ENCODE measurements around the gene TIE1. TPM values are rescaled to one million over a fixed set of nuclear protein-coding genes. Genes with fewer than 3 reads are reported as not detected.

TIE1 gene
- total RNA-seq, 6 experiments from 2014 or later: 0.33 to 1.2 (median 0.54) TPM; not detected in 1

- no peak for TF ChIP-seq CTCF (IDR thresholded peaks at IDR 0.05)
- DNase-seq: no peak
- peaks cover 5% of the 10 kb centered on the region for H3K27me3 Mint-ChIP-seq (ENCODE audit: insufficient read depth)
- H3K27ac Mint-ChIP-seq: no peak overlapping the region
- H3K36me3 Mint-ChIP-seq (ENCODE audit: low read depth): no peaks in the 10 kb centered on the region
- no peaks in the 10 kb centered on the region for H3K9me3 Mint-ChIP-seq
- H3K4me1 Mint-ChIP-seq (ENCODE audit: low read depth): peaks cover 25% of the 10 kb centered on the region
- no peak overlapping the region for H3K4me3 Mint-ChIP-seq
Observed at GRCh38 chr1:43315963-43316737, 15.4 kb downstream of the TIE1 start.

DNA sequence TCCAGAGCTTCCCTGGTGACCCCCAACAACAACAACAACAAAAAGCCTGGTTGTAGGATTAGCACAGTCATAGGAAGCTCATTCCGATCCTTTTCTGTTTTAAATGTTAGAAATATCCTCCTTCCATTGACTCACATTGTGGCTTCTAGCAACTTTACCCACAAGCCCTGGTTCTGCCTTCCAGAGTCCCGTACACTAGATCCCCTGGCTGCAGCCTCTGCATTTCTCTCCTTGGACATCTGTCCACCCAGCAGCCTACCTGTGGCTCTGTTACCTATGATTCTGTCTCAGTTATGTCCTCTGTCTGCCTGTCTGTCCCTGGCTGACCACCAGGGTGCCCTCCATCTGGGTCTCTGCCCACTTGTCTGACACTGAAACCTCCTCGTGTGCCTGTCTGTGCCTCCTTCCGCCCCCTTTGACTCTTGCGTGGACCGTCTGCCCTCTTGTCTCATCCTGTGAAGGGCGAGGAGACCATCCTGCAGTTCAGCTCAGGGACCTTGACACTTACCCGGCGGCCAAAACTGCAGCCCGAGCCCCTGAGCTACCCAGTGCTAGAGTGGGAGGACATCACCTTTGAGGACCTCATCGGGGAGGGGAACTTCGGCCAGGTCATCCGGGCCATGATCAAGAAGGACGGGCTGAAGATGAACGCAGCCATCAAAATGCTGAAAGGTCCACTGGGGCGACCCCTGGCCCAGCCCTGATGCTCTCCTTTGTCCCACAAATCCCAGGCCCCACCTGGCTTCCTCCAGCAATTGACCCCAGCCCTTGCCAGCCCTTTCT lies 16.1 kb downstream of the TIE1 start:
- H3K36me3 Mint-ChIP-seq (ENCODE audit: low read depth): no peaks in the 10 kb centered on the region
- peaks cover 5% of the 10 kb centered on the region for H3K27me3 Mint-ChIP-seq (ENCODE audit: insufficient read depth)
- TF ChIP-seq CTCF (IDR thresholded peaks at IDR 0.05): peak; percentile 56
- no peak for DNase-seq
- no peak overlapping the region for H3K4me3 Mint-ChIP-seq
- no peak overlapping the region for H3K27ac Mint-ChIP-seq
- no peaks in the 10 kb centered on the region for H3K9me3 Mint-ChIP-seq
- peaks cover 25% of the 10 kb centered on the region for H3K4me1 Mint-ChIP-seq (ENCODE audit: low read depth)

- Mint-ChIP-seq H3K36me3 (ENCODE audit: low read depth) (no peaks in the 10 kb centered on the region), H3K9me3 (no peaks in the 10 kb centered on the region), H3K27ac (no peak overlapping the region), H3K27me3 (ENCODE audit: insufficient read depth) (peaks cover 3% of the 10 kb centered on the region), H3K4me1 (ENCODE audit: low read depth) (peaks cover 25% of the 10 kb centered on the region), H3K4me3 (no peak overlapping the region)
- no peak for DNase-seq
- TF ChIP-seq CTCF (IDR thresholded peaks at IDR 0.05): no peak
Observed at GRCh38 chr1:43317817-43318471, 17.2 kb downstream of the TIE1 start.

DNA sequence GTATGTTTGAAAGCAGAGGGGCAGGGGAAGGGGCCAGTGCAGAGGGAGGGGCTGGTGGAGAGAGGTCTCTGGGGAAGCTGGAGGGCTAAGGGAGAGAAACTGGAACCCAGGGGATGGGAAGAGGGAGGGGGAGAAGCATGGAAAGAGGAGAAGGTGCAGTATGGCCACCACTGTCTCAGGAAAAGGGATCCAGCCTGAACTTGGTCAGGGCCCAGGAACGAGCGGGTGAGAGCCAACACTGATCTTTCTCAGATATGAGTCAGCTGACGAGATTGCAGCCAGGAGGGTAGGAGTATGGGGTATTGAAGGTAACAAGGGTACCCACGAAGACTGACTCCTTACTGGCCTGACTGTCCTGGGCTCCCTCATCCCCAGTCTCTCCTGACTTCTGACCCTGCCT lies 18.0 kb downstream of the TIE1 start:
- Mint-ChIP-seq H3K4me1 (ENCODE audit: low read depth) (peaks cover 25% of the 10 kb centered on the region), H3K36me3 (ENCODE audit: low read depth) (no peaks in the 10 kb centered on the region), H3K4me3 (no peak overlapping the region), H3K27me3 (ENCODE audit: insufficient read depth) (peaks cover 1% of the 10 kb centered on the region), H3K27ac (no peak overlapping the region), H3K9me3 (no peaks in the 10 kb centered on the region)
- no peak for TF ChIP-seq CTCF (IDR thresholded peaks at IDR 0.05)
- no peak for DNase-seq

DNA sequence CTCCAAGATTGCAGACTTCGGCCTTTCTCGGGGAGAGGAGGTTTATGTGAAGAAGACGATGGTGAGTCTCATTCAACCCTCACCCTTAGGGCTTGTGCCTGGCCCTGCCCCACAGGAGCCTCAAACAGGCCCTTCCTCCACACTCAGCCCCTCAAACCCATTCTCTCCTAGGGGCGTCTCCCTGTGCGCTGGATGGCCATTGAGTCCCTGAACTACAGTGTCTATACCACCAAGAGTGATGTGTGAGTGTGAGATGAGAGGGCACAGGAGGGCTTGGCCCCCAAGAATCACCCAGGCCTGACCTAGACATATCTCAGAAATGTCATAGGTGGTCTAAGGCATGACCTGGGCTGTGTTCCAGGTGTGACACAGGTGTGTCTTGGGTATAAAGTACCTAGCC lies 18.5 kb downstream of the TIE1 start:
- no peak for DNase-seq
- H3K9me3 Mint-ChIP-seq: no peaks in the 10 kb centered on the region
- no peak overlapping the region for H3K27ac Mint-ChIP-seq
- no peak for TF ChIP-seq CTCF (IDR thresholded peaks at IDR 0.05)
- no peak overlapping the region for H3K4me3 Mint-ChIP-seq
- H3K4me1 Mint-ChIP-seq (ENCODE audit: low read depth): peaks cover 28% of the 10 kb centered on the region
- H3K27me3 Mint-ChIP-seq (ENCODE audit: insufficient read depth): peaks cover 1% of the 10 kb centered on the region
- H3K36me3 Mint-ChIP-seq (ENCODE audit: low read depth): no peaks in the 10 kb centered on the region

Measured in HFFc6 (cell line).